Measurements from ENCODE around the gene TMEM150B.

GRCh38 chr19:55269299-55269698, 55.8 kb downstream of the TMEM150B start:
- no peak for TF ChIP-seq RAD21 (CRISPR knock-in tag; IDR thresholded peaks at IDR 0.05)
- no peak for TF ChIP-seq ZNF839 (CRISPR knock-in tag; IDR thresholded peaks at IDR 0.05; ENCODE audit: borderline replicate concordance)
- TF ChIP-seq ZNF329 (CRISPR knock-in tag; IDR thresholded peaks at IDR 0.05; ENCODE audit: low read depth) = no peak
- TF ChIP-seq ATF5 (CRISPR knock-in tag; IDR thresholded peaks at IDR 0.05; ENCODE audit: low read depth) = no peak
- no peak for TF ChIP-seq TCF7L2 (IDR thresholded peaks at IDR 0.05; ENCODE audit: low read depth, low read length)
- TF ChIP-seq ZZZ3 (CRISPR knock-in tag; IDR thresholded peaks at IDR 0.05; ENCODE audit: borderline replicate concordance) = no peak
- no peak for TF ChIP-seq MAZ (IDR thresholded peaks at IDR 0.05; ENCODE audit: borderline replicate concordance, low read depth, low read length)
- TF ChIP-seq MAZ (CRISPR knock-in tag; IDR thresholded peaks at IDR 0.05; ENCODE audit: low read depth) = no peak
- no peak for TF ChIP-seq EHMT2 (IDR thresholded peaks at IDR 0.05; ENCODE audit: borderline replicate concordance, low read depth, low read length)
- TF ChIP-seq HNF4G (IDR thresholded peaks at IDR 0.05; ENCODE audit: borderline replicate concordance, low read depth, low read length) = no peak
- no peak for TF ChIP-seq HNF4G (CRISPR knock-in tag; IDR thresholded peaks at IDR 0.05; ENCODE audit: borderline replicate concordance, low read depth)
- no peak for TF ChIP-seq HNRNPH1 (optimal IDR thresholded peaks at IDR 0.05; ENCODE audit: low read depth, low read length)
- no peak for TF ChIP-seq ATF2 (CRISPR knock-in tag; IDR thresholded peaks at IDR 0.05)
- TF ChIP-seq HDAC2 (CRISPR knock-in tag; IDR thresholded peaks at IDR 0.05) = no peak
- TF ChIP-seq CTCF (CRISPR knock-in tag; IDR thresholded peaks at IDR 0.05) = no peak
- no peak for TF ChIP-seq CHD2 (IDR thresholded peaks at IDR 0.05; ENCODE audit: low read depth, low read length)

All from HepG2 (cell line).